K562 (cell line): ENCODE measurements around the gene YBX1. TPM values are rescaled to one million over a fixed set of nuclear protein-coding genes. Genes with fewer than 3 reads are reported as not detected.

Experiments
- AFF1 ChIP-seq, 2 experiments: fragments of 450-650 bp; IDR thresholded peaks; 2 replicates each; pipeline ENCODE4 v1.6.1; 2018; ENCODE audit warnings: mild to moderate bottlenecking in 2 of 2, low read depth in 1 of 2; ENCODE audit not compliant: partially characterized antibody in 2 of 2
- BRF2 ChIP-seq: IDR thresholded peaks from 3 replicates; pipeline ENCODE4 v1.6.1; 2011; ENCODE audit warnings: borderline replicate concordance, mild to moderate bottlenecking; ENCODE audit not compliant: insufficient read length, insufficient read depth
- CBX5 ChIP-seq: IDR thresholded peaks from 2 replicates; pipeline ENCODE4 v1.6.1; 2014; ENCODE audit warnings: low read depth, borderline replicate concordance
- CREB3 ChIP-seq: fragments of 450-650 bp; conservative IDR thresholded peaks from 2 replicates; pipeline ENCODE4 v1.6.1; 2016; ENCODE audit warnings: missing genetic modification characterization, low read depth, mild to moderate bottlenecking, missing compliant biosample characterization, moderate library complexity
- EGR1 ChIP-seq: fragments of 450-650 bp; conservative IDR thresholded peaks from 2 replicates; pipeline ENCODE4 v1.6.1; 2017; ENCODE audit warnings: mild to moderate bottlenecking
- GTF2B ChIP-seq: IDR thresholded peaks from 2 replicates; pipeline ENCODE4 v1.6.1; 2011; ENCODE audit not compliant: insufficient read length; ENCODE audit errors: extremely low read depth
- MED1 ChIP-seq: sonication (generic); formaldehyde crosslinking; IDR thresholded peaks from 2 replicates; pipeline ENCODE4 v1.8.1; 2023; ENCODE audit warnings: missing genetic modification reagents, borderline replicate concordance
- MEIS2 ChIP-seq: fragments of 450-650 bp; IDR thresholded peaks from 2 replicates; pipeline ENCODE4 v1.6.1; 2014; ENCODE audit warnings: mild to moderate bottlenecking; ENCODE audit not compliant: partially characterized antibody
- ZBTB12 ChIP-seq: fragments of 250-450 bp; sonication (Bioruptor Pico); IDR thresholded peaks from 2 replicates; pipeline ENCODE4 v1.4.0; 2020
- ZNF121 ChIP-seq: sonication (generic); formaldehyde crosslinking; conservative IDR thresholded peaks from 2 replicates; pipeline ENCODE4 v1.8.0; 2022; ENCODE audit warnings: missing genetic modification reagents
- ZNF184 ChIP-seq: sonication (generic); formaldehyde crosslinking; IDR thresholded peaks from 2 replicates; pipeline ENCODE4 v1.5.0; 2020; ENCODE audit warnings: missing genetic modification reagents
- ZNF212 ChIP-seq: fragments of 450-650 bp; formaldehyde crosslinking; IDR thresholded peaks from 2 replicates; pipeline ENCODE4 v1.4.0; 2020; ENCODE audit warnings: mild to moderate bottlenecking
- ZNF24 ChIP-seq: fragments of 450-650 bp; IDR thresholded peaks from 2 replicates; pipeline ENCODE4 v1.6.1; 2016
- ZNF780A ChIP-seq: fragments of 250-450 bp; sonication (Bioruptor Pico); IDR thresholded peaks from 2 replicates; pipeline ENCODE4 v1.5.0; 2021; ENCODE audit warnings: mild to moderate bottlenecking
- polyA plus RNA-seq, 8 experiments: library from polyadenylated mRNA; depleted of rRNA in 4 of 8; stranded (reverse) in 5 of 8; unstranded in 3 of 8; fragments of >200 nt; fragmentation: Nextera tagmentation in 2 of 8; fragmentation: Illumina TruSeq in 1 of 8; extraction: Ambion mirVana in 2 of 8; extraction: Trizol in 1 of 8; gene quantifications; 2 replicates each; pipeline versions ENCODE4 v1.2.1 to v1.2.3, GENCODE V29; 2011 to 2014; ENCODE audit warnings: inconsistent platforms in 1 of 8, missing spikeins in 1 of 8
- total RNA-seq, 7 experiments: library from RNA; depleted of rRNA in 6 of 7; stranded (reverse); fragments of >200 nt in 6 of 7; fragmentation: Illumina TruSeq in 2 of 7; extraction: Trizol in 2 of 7; gene quantifications; 2 replicates each; pipeline versions ENCODE4 v1.2.1 to v1.2.3, GENCODE V29; 2011 to 2021; ENCODE audit warnings: low replicate concordance in 1 of 7

YBX1 gene
- total and polyA plus RNA-seq, 9 of the 15 experiments (the other 6 are each of a cell fraction or from before 2014, with no cell fraction given), result 363 to 1,955 (median 1,216) TPM

- TF ChIP-seq ZBTB12 (no peak), ZNF24 (no peak), EGR1 (no peak), BRF2 (no peak), MEIS2 (no peak), ZNF212 (CRISPR knock-in tag) (no peak), CREB3 (no peak), ZNF780A (CRISPR knock-in tag) (no peak), AFF1 (IDR thresholded peaks at IDR 0.05; ENCODE audit: low read depth in 1 of 2, partially characterized antibody in 2 of 2) (no peak), CBX5 (no peak), MED1 (CRISPR knock-in tag) (no peak), GTF2B (no peak), ZNF121 (CRISPR knock-in tag) (no peak), ZNF184 (CRISPR knock-in tag) (no peak)
These were observed 56.5 kb downstream of the YBX1 start (continued) for GRCh38 chr1:42738678-42739226.
